ENCODE measurements around the gene TMEM91. TPM values are rescaled to one million over a fixed set of nuclear protein-coding genes. Genes with fewer than 3 reads are reported as not detected.

Gene TMEM91
- total RNA-seq, 1 donor from 2014 or later, result 7.4 TPM

DNA sequence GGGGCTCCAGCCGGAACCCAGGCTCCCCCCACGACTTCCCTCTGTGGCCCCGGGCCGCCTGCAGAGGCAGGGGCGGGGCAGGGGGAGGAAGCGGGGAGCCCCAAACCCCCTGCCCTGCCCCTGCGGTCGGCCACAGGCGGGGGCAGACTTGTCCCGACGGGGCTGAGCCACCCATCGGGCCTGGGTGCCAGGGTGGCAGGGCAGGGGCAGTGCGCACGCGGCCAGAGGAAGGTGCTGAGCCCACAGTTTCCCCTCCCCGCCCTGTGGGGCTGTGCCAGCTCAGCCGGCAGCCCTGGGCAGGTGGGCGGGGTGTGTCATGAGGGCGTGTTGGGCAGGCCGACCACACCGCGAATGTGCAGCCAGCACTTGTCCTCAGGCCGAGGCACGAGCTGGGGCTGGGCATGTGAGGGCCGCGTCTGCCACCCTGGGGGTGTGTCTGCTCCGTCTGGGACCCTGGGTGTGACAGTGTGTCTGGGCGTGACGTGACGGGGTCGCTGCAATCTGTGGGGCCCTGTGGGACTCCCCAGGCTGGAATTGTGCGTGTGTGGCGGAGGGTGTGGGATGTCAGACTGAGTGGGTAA is 48.7 kb upstream of the TMEM91 start:
- TF ChIP-seq EZH2 (IDR thresholded peaks at IDR 0.05; ENCODE audit: insufficient read depth, low read length), result no peak
- DNase-seq (ENCODE audit: low read depth), result peak; percentile 58
- H4K20me1 ChIP-seq (ENCODE audit: insufficient read depth, low read length), result peaks cover 15% of the 10 kb centered on the region
- Mint-ChIP-seq H3K4me3 (ENCODE audit: unreplicated experiment) (peak overlapping the region; percentile 23), H3K4me1 (ENCODE audit: low read depth, unreplicated experiment) (peaks cover 45% of the 10 kb centered on the region), H3K27ac (ENCODE audit: unreplicated experiment) (peak overlapping the region; percentile 63), H3K27me3 (ENCODE audit: low read depth, unreplicated experiment) (no peaks in the 10 kb centered on the region), H3K36me3 (ENCODE audit: low read depth, unreplicated experiment) (peaks cover 22% of the 10 kb centered on the region), H3K9me3 (ENCODE audit: unreplicated experiment) (no peaks in the 10 kb centered on the region)
- H3K4me2 ChIP-seq (ENCODE audit: low read length), result peak overlapping the region; percentile 78
- H3K4me1 ChIP-seq (ENCODE audit: insufficient read depth, low read length), result peaks cover 63% of the 10 kb centered on the region
- H3K36me3 ChIP-seq (ENCODE audit: insufficient read depth, low read length), result peaks cover 18% of the 10 kb centered on the region
- H2AFZ ChIP-seq (ENCODE audit: low read depth, low read length), result no peak overlapping the region
- peak overlapping the region; percentile 100 for H3K27ac ChIP-seq (ENCODE audit: low read depth, low read length)
- H3K9me3 ChIP-seq (ENCODE audit: insufficient read depth, low read depth, low read length), result no peaks in the 10 kb centered on the region
- peak overlapping the region; percentile 95 for H3K9ac ChIP-seq (ENCODE audit: low read length)
- no peak overlapping the region for H3K4me3 ChIP-seq (ENCODE audit: insufficient read depth, low read depth, low read length)
- no peaks in the 10 kb centered on the region for H3K27me3 ChIP-seq (ENCODE audit: insufficient read depth, low read length)
- FAIRE-seq, result no peak
- peaks cover 10% of the 10 kb centered on the region for H3K79me2 ChIP-seq (ENCODE audit: insufficient read depth, low read length)

DNA sequence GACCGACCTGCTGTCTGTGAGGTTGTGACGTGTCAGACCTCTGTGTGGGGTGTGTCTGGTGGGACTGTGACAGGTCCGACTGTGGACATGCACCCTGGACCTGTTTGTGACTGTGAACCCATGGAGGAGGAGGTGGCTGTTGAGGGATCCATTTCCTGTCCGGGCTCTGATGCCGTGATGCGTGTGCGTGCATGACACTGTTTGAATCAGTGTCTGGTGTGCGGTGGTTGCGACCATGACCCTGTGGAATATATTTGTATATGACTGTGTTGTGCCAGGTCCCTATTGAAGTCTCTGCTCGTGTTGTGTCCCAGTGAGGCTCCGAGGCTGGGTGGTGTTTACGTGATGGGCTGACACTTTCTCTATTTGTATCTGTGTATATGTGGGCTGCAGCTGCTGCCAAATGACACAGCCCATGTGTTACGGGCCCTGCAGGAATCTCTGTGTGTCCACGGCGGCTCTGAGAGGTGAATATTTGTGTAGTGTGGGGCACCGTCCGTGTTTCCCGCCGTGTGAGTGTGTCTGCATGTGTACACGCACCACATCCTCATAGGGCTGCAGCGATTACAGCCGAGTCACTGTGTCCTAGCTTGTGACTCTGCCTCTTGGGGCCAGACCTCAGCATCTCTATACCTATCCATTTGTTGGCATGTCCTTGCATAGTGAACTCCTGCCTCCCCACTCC is 48.0 kb upstream of the TMEM91 start:
- no peak for FAIRE-seq

DNA sequence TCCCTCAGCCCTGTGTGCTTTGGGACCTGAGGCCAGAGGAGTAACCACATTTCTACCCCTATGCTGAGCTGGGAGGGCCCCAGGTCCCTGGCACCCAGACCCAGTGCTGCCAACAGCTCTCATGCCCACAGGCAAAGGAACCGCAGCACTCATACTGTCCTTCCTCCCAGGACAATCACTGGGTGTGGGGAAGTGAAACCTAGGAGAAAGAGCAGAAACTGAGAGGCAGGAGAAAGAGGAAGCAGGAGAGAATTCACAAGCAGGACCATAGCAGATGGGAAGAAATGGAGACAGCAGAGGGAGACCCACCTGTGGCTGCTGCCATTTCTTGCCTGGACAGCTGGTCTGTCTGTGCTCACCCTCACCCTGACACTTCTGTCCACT is 47.5 kb upstream of the TMEM91 start:
- no peaks in the 10 kb centered on the region for H3K9me3 ChIP-seq (ENCODE audit: insufficient read depth, low read depth, low read length)
- H3K79me2 ChIP-seq (ENCODE audit: insufficient read depth, low read length), result peaks cover 9% of the 10 kb centered on the region
- peaks cover 23% of the 10 kb centered on the region for H3K36me3 ChIP-seq (ENCODE audit: insufficient read depth, low read length)
- FAIRE-seq, result no peak
- peak overlapping the region; percentile 78 for H3K4me2 ChIP-seq (ENCODE audit: low read length)
- TF ChIP-seq, protein P1, sequence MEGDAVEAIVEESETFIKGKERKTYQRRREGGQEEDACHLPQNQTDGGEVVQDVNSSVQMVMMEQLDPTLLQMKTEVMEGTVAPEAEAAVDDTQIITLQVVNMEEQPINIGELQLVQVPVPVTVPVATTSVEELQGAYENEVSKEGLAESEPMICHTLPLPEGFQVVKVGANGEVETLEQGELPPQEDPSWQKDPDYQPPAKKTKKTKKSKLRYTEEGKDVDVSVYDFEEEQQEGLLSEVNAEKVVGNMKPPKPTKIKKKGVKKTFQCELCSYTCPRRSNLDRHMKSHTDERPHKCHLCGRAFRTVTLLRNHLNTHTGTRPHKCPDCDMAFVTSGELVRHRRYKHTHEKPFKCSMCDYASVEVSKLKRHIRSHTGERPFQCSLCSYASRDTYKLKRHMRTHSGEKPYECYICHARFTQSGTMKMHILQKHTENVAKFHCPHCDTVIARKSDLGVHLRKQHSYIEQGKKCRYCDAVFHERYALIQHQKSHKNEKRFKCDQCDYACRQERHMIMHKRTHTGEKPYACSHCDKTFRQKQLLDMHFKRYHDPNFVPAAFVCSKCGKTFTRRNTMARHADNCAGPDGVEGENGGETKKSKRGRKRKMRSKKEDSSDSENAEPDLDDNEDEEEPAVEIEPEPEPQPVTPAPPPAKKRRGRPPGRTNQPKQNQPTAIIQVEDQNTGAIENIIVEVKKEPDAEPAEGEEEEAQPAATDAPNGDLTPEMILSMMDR (IDR thresholded peaks at IDR 0.05; ENCODE audit: insufficient read depth, low read depth, low read length), result no peak
- no peak for TF ChIP-seq EZH2 (IDR thresholded peaks at IDR 0.05; ENCODE audit: insufficient read depth, low read length)
- no peak overlapping the region for H3K4me3 ChIP-seq (ENCODE audit: insufficient read depth, low read depth, low read length)
- no peak overlapping the region for H2AFZ ChIP-seq (ENCODE audit: low read depth, low read length)
- Mint-ChIP-seq H3K9me3 (ENCODE audit: unreplicated experiment) (no peaks in the 10 kb centered on the region), H3K36me3 (ENCODE audit: low read depth, unreplicated experiment) (peaks cover 22% of the 10 kb centered on the region), H3K4me1 (ENCODE audit: low read depth, unreplicated experiment) (peaks cover 36% of the 10 kb centered on the region), H3K4me3 (ENCODE audit: unreplicated experiment) (no peak overlapping the region), H3K27me3 (ENCODE audit: low read depth, unreplicated experiment) (no peaks in the 10 kb centered on the region), H3K27ac (ENCODE audit: unreplicated experiment) (peak overlapping the region; percentile 70)
- H3K27me3 ChIP-seq (ENCODE audit: insufficient read depth, low read length), result no peaks in the 10 kb centered on the region
- H3K27ac ChIP-seq (ENCODE audit: low read depth, low read length), result peak overlapping the region; percentile 100
- peak overlapping the region; percentile 95 for H3K9ac ChIP-seq (ENCODE audit: low read length)
- DNase-seq (ENCODE audit: low read depth), result no peak
- peaks cover 51% of the 10 kb centered on the region for H3K4me1 ChIP-seq (ENCODE audit: insufficient read depth, low read length)
- peaks cover 21% of the 10 kb centered on the region for H4K20me1 ChIP-seq (ENCODE audit: insufficient read depth, low read length)

More for the DNA sequence above, 48.0 kb upstream of the TMEM91 start:
- no peak overlapping the region for H2AFZ ChIP-seq (ENCODE audit: low read depth, low read length)
- H4K20me1 ChIP-seq (ENCODE audit: insufficient read depth, low read length), result peaks cover 15% of the 10 kb centered on the region
- H3K9me3 ChIP-seq (ENCODE audit: insufficient read depth, low read depth, low read length), result no peaks in the 10 kb centered on the region
- Mint-ChIP-seq H3K27me3 (ENCODE audit: low read depth, unreplicated experiment) (no peaks in the 10 kb centered on the region), H3K9me3 (ENCODE audit: unreplicated experiment) (no peaks in the 10 kb centered on the region), H3K36me3 (ENCODE audit: low read depth, unreplicated experiment) (peaks cover 22% of the 10 kb centered on the region), H3K27ac (ENCODE audit: unreplicated experiment) (peak overlapping the region; percentile 70), H3K4me1 (ENCODE audit: low read depth, unreplicated experiment) (peaks cover 39% of the 10 kb centered on the region), H3K4me3 (ENCODE audit: unreplicated experiment) (peak overlapping the region; percentile 23)
- peak overlapping the region; percentile 78 for H3K4me2 ChIP-seq (ENCODE audit: low read length)
- peaks cover 10% of the 10 kb centered on the region for H3K79me2 ChIP-seq (ENCODE audit: insufficient read depth, low read length)
- H3K36me3 ChIP-seq (ENCODE audit: insufficient read depth, low read length), result peaks cover 18% of the 10 kb centered on the region
- no peak for TF ChIP-seq EZH2 (IDR thresholded peaks at IDR 0.05; ENCODE audit: insufficient read depth, low read length)
- TF ChIP-seq, protein P1 (IDR thresholded peaks at IDR 0.05; ENCODE audit: insufficient read depth, low read depth, low read length), result no peak
- H3K9ac ChIP-seq (ENCODE audit: low read length), result peak overlapping the region; percentile 95
- H3K27ac ChIP-seq (ENCODE audit: low read depth, low read length), result peak overlapping the region; percentile 100
- peaks cover 57% of the 10 kb centered on the region for H3K4me1 ChIP-seq (ENCODE audit: insufficient read depth, low read length)
- H3K27me3 ChIP-seq (ENCODE audit: insufficient read depth, low read length), result no peaks in the 10 kb centered on the region
- DNase-seq (ENCODE audit: low read depth), result no peak
- no peak overlapping the region for H3K4me3 ChIP-seq (ENCODE audit: insufficient read depth, low read depth, low read length)
